SK-N-SH (cell line): Measurements from ENCODE around the gene SAMD4A.

Source experiments
- CHD2 ChIP-seq: fragments of 150-350 bp; IDR thresholded peaks from 2 replicates; pipeline ENCODE4 v1.6.1; 2018; ENCODE audit warnings: low read length; ENCODE audit not compliant: partially characterized antibody
- CTCF ChIP-seq: fragments of 200-600 bp; sonication (generic); IDR thresholded peaks from 2 replicates; pipeline ENCODE4 v1.6.1; 2017; ENCODE audit warnings: antibody characterized with exemption, mild to moderate bottlenecking, moderate library complexity
- EP300 ChIP-seq, 2 experiments: IDR thresholded peaks; 2 replicates each; pipeline versions ENCODE4 v1.4.0 to v1.6.1; 2012; ENCODE audit warnings: borderline replicate concordance in 1 of 2, low read depth in 1 of 2, low read length in 1 of 2
- FOXJ3 ChIP-seq: sonication (generic); formaldehyde crosslinking; IDR thresholded peaks from 2 replicates; pipeline ENCODE4 v1.5.1; 2020; ENCODE audit warnings: mild to moderate bottlenecking, missing genetic modification reagents
- JUND ChIP-seq: IDR thresholded peaks from 2 replicates; pipeline ENCODE4 v1.4.0; 2012
- RAD21 ChIP-seq: IDR thresholded peaks from 2 replicates; pipeline ENCODE4 v1.6.1; 2012; ENCODE audit warnings: mild to moderate bottlenecking, low read length
- REST ChIP-seq: IDR thresholded peaks from 2 replicates; pipeline ENCODE4 v1.6.1; 2012; ENCODE audit warnings: mild to moderate bottlenecking, low read depth, low read length, moderate library complexity
- USF2 ChIP-seq: fragments of 150-350 bp; IDR thresholded peaks from 2 replicates; pipeline ENCODE4 v1.6.1; 2017; ENCODE audit warnings: antibody characterized with exemption, low read length, low read depth, borderline replicate concordance
- YY1 ChIP-seq: IDR thresholded peaks from 2 replicates; pipeline ENCODE4 v1.4.0; 2012; ENCODE audit warnings: low read depth, mild to moderate bottlenecking
- TF ChIP-seq, protein P1 (sequence below): IDR thresholded peaks from 2 replicates; pipeline ENCODE4 v1.4.0; 2012; ENCODE audit warnings: low read depth

DNA sequence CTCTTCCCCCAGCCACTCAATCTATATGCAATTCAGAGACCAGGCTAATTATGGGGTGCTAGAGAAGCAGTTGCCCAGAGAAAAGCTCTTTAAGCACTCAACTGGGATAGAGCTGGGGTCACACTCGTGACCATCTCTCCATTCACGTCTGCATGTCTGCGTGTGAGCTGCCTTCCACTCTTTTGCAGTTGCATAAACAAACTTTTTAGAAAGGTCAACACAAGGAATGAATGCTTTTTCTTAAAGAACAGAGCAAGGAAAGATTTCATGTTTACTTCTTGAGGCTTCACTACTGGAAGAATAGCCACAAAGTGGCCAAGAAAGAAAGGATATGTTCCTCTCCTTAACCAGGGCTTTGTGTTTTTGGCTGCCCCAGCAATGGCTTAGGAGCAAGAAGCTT is 151.1 kb downstream of the SAMD4A start:
- TF ChIP-seq YY1, result no peak
- no peak for TF ChIP-seq CTCF
- no peak for TF ChIP-seq CHD2
- no peak for TF ChIP-seq USF2
- no peak for TF ChIP-seq REST
- TF ChIP-seq, protein P1, sequence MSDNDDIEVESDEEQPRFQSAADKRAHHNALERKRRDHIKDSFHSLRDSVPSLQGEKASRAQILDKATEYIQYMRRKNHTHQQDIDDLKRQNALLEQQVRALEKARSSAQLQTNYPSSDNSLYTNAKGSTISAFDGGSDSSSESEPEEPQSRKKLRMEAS, result no peak
- no peak for TF ChIP-seq RAD21
- TF ChIP-seq JUND, result no peak
- no peak for TF ChIP-seq EP300 (IDR thresholded peaks at IDR 0.05; ENCODE audit: borderline replicate concordance in 1 of 2, low read depth in 1 of 2, low read length in 1 of 2)
- no peak for TF ChIP-seq FOXJ3
